Stimulated activated CD4-positive, alpha-beta T cell treated with anti-CD3 and anti-CD28 coated beads, TNF-alpha, amount 100 ng/mL, for 4 hours (primary cell): ENCODE data around the gene ZSCAN20.

Experiments used
- DNase-seq, 3 experiments: peaks; one replicate each; pipeline ENCODE4 v3.0.0-alpha.2; 2020; ENCODE audit warnings: low read depth in 3 of 3

Gene ZSCAN20

GRCh38 chr1:33535334-33535733 is 62.9 kb downstream of the ZSCAN20 start:
- DNase-seq = no peak

- DNase-seq = no peak
Observed at GRCh38 chr1:33537885-33538284, 65.4 kb downstream of the ZSCAN20 start.

- no peak for DNase-seq
Observed at GRCh38 chr1:33541966-33542365, 69.5 kb downstream of the ZSCAN20 start.
